Testis (tissue), 2 donors: ENCODE data around the gene APBB1.

Source experiments
- POLR2A ChIP-seq: fragments of 450-650 bp; IDR thresholded peaks from one replicate; pipeline ENCODE4 v1.6.1; 2017; ENCODE audit warnings: antibody characterized with exemption, mild to moderate bottlenecking, moderate library complexity
- TF ChIP-seq, protein P1 (sequence below), 3 experiments: fragments of 450-650 bp in 2 of 3; fragments of 200-600 bp in 1 of 3; sonication (generic) in 1 of 3; IDR thresholded peaks; one replicate each; pipeline ENCODE4 v1.5.1; 2016 to 2019; ENCODE audit warnings: antibody characterized with exemption in 3 of 3, mild to moderate bottlenecking in 2 of 3, moderate library complexity in 1 of 3

DNA sequence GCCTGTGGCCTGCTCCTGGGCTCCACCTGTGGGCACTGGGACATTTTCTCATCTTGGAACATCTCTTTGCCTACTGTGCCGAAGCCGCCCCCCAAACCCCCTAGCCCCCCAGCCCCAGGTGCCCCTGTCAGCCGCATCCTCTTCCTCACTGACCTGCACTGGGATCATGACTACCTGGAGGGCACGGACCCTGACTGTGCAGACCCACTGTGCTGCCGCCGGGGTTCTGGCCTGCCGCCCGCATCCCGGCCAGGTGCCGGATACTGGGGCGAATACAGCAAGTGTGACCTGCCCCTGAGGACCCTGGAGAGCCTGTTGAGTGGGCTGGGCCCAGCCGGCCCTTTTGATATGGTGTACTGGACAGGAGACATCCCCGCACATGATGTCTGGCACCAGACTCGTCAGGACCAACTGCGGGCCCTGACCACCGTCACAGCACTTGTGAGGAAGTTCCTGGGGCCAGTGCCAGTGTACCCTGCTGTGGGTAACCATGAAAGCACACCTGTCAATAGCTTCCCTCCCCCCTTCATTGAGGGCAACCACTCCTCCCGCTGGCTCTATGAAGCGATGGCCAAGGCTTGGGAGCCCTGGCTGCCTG is 27.3 kb downstream of the APBB1 start:
- TF ChIP-seq, protein P1, sequence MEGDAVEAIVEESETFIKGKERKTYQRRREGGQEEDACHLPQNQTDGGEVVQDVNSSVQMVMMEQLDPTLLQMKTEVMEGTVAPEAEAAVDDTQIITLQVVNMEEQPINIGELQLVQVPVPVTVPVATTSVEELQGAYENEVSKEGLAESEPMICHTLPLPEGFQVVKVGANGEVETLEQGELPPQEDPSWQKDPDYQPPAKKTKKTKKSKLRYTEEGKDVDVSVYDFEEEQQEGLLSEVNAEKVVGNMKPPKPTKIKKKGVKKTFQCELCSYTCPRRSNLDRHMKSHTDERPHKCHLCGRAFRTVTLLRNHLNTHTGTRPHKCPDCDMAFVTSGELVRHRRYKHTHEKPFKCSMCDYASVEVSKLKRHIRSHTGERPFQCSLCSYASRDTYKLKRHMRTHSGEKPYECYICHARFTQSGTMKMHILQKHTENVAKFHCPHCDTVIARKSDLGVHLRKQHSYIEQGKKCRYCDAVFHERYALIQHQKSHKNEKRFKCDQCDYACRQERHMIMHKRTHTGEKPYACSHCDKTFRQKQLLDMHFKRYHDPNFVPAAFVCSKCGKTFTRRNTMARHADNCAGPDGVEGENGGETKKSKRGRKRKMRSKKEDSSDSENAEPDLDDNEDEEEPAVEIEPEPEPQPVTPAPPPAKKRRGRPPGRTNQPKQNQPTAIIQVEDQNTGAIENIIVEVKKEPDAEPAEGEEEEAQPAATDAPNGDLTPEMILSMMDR (IDR thresholded peaks at IDR 0.05) = no peak
- no peak for TF ChIP-seq POLR2A
